ENCODE results near the gene IRF1.
"Not testable (repeated sequence)": the region's sequence is repeated elsewhere in the genome, so short reads cannot be mapped to it uniquely, and the experiment has no call there.

Gene IRF1

GRCh38 chr5:132459983-132460838, 30.4 kb downstream of the IRF1 start:
- DNase-seq, result no peak

GRCh38 chr5:132459031-132459982, 31.3 kb downstream of the IRF1 start:
- no peak for DNase-seq

GRCh38 chr5:132458651-132459030, 31.9 kb downstream of the IRF1 start:
- DNase-seq, result no peak

- DNase-seq, result no peak
Observed at GRCh38 chr5:132458226-132458560, 32.4 kb downstream of the IRF1 start.

- no peak for DNase-seq
Observed at GRCh38 chr5:132457371-132458225, 33.0 kb downstream of the IRF1 start.

GRCh38 chr5:132456987-132457361, 33.6 kb downstream of the IRF1 start:
- DNase-seq, result no peak

GRCh38 chr5:132456296-132456986, 34.1 kb downstream of the IRF1 start:
- peak in 1 of 2 donors; percentile 44 for DNase-seq

GRCh38 chr5:132455614-132456115, 34.9 kb downstream of the IRF1 start:
- DNase-seq, result no peak

- DNase-seq, result no peak
Observed at GRCh38 chr5:132454361-132454760, 36.2 kb downstream of the IRF1 start.

GRCh38 chr5:132451387-132451786, 39.2 kb downstream of the IRF1 start:
- DNase-seq, result no peak

GRCh38 chr5:132449060-132449459, 41.5 kb downstream of the IRF1 start:
- no peak for DNase-seq

- no peak for DNase-seq
Observed at GRCh38 chr5:132447196-132447595, 43.4 kb downstream of the IRF1 start.

GRCh38 chr5:132446621-132447020, 44.0 kb downstream of the IRF1 start:
- no peak for DNase-seq

- DNase-seq, result no peak
Observed at GRCh38 chr5:132445930-132446329, 44.6 kb downstream of the IRF1 start.

- DNase-seq, result no peak
Observed at GRCh38 chr5:132445640-132445923, 45.0 kb downstream of the IRF1 start.

- no peak for DNase-seq
Observed at GRCh38 chr5:132444841-132445639, 45.5 kb downstream of the IRF1 start.

- DNase-seq, result no peak
Observed at GRCh38 chr5:132444061-132444460, 46.5 kb downstream of the IRF1 start.

- no peak for DNase-seq
Observed at GRCh38 chr5:132439521-132440089, 51.0 kb downstream of the IRF1 start.

- DNase-seq, result no peak
Observed at GRCh38 chr5:132438917-132439316, 51.7 kb downstream of the IRF1 start.

- DNase-seq, result not testable (repeated sequence)
Observed at GRCh38 chr5:132438267-132438645, 52.3 kb downstream of the IRF1 start.

- peak; percentile 60 to 66 for DNase-seq
Observed at GRCh38 chr5:132437604-132438266, 52.8 kb downstream of the IRF1 start.

Data from stimulated activated CD4-positive, alpha-beta T cell treated with anti-CD3 and anti-CD28 coated beads, Interleukin-2, amount 100 ng/mL, for 24 hours (primary cell).